HG02981 (cell line): Measurements from ENCODE around the gene ATAD3B.
A peak's percentile ranks its signal among the peaks of the same experiment; 100 is the strongest.
"Not testable (repeated sequence)": the region's sequence is repeated elsewhere in the genome, so short reads cannot be mapped to it uniquely, and the experiment has no call there.

Experiments used
- ATAC-seq: cut with Tn5 transposase; IDR thresholded peaks from one replicate; pipeline ENCODE4 v1.9.1; 2021; ENCODE audit warnings: mild to moderate bottlenecking, moderate library complexity; ENCODE audit not compliant: unreplicated experiment

The ATAD3B gene

GRCh38 chr1:1432951-1433803 lies 38.4 kb upstream of the ATAD3B start:
- no peak for ATAC-seq

GRCh38 chr1:1433804-1434130 lies 37.8 kb upstream of the ATAD3B start:
- ATAC-seq = no peak

GRCh38 chr1:1434131-1434823 lies 37.3 kb upstream of the ATAD3B start:
- no peak for ATAC-seq

GRCh38 chr1:1434824-1435105 lies 36.8 kb upstream of the ATAD3B start:
- ATAC-seq = no peak

- ATAC-seq = no peak
These were observed 36.3 kb upstream of the ATAD3B start, which contains the start of gene VWA1 for GRCh38 chr1:1435106-1435903. Gene VWA1, plus strand, starts transcription at chr1:1435690. Its CDS starts 59 bp downstream, at chr1:1435749.

GRCh38 chr1:1435911-1436629 lies 35.5 kb upstream of the ATAD3B start:
- no peak for ATAC-seq

- ATAC-seq = no peak
These were observed 34.9 kb upstream of the ATAD3B start for GRCh38 chr1:1436630-1437032.

GRCh38 chr1:1437033-1437903 lies 34.3 kb upstream of the ATAD3B start:
- no peak for ATAC-seq

GRCh38 chr1:1437904-1438376 lies 33.6 kb upstream of the ATAD3B start:
- ATAC-seq = peak; percentile 48

GRCh38 chr1:1438531-1439381 lies 32.8 kb upstream of the ATAD3B start:
- no peak for ATAC-seq

GRCh38 chr1:1439546-1440261 lies 31.9 kb upstream of the ATAD3B start:
- ATAC-seq = no peak

- ATAC-seq = no peak
These were observed 31.1 kb upstream of the ATAD3B start for GRCh38 chr1:1440262-1441001.

- no peak for ATAC-seq
These were observed 30.3 kb upstream of the ATAD3B start for GRCh38 chr1:1441002-1441888.

- no peak for ATAC-seq
These were observed 29.3 kb upstream of the ATAD3B start for GRCh38 chr1:1442069-1442770.

- ATAC-seq = not testable (repeated sequence)
These were observed 24.9 kb upstream of the ATAD3B start for GRCh38 chr1:1446631-1447030.

GRCh38 chr1:1449099-1449739 lies 22.3 kb upstream of the ATAD3B start, which contains the start of gene ATAD3C:
Gene ATAD3C, plus strand, starts transcription at chr1:1449689. Its CDS starts 995 bp downstream, at chr1:1450684.
- ATAC-seq = no peak
